HUES48 (cell line): ENCODE measurements around the gene IL6R.
A peak's percentile ranks its signal among the peaks of the same experiment; 100 is the strongest.

Source experiments
- H3K27ac ChIP-seq: one replicate; pipeline ENCODE4 v1.7.0; 2013; ENCODE audit warnings: low read depth, low read length, inconsistent platforms
- H3K27me3 ChIP-seq: 2 replicates; pipeline ENCODE4 v1.6.1; 2013; ENCODE audit warnings: mild to moderate bottlenecking, low read length; ENCODE audit not compliant: control insufficient read depth, insufficient read depth
- H3K36me3 ChIP-seq: 2 replicates; pipeline ENCODE4 v1.6.1; 2013; ENCODE audit warnings: low read length; ENCODE audit not compliant: control insufficient read depth, insufficient read depth
- H3K4me1 ChIP-seq: 2 replicates; pipeline ENCODE4 v1.6.1; 2013; ENCODE audit warnings: mild to moderate bottlenecking, low read length; ENCODE audit not compliant: control insufficient read depth, insufficient read depth
- H3K4me3 ChIP-seq: 2 replicates; pipeline ENCODE4 v1.5.1; 2013; ENCODE audit warnings: mild to moderate bottlenecking, low read depth, low read length
- H3K9ac ChIP-seq: 2 replicates; pipeline ENCODE4 v1.6.1; 2013; ENCODE audit warnings: mild to moderate bottlenecking, low read depth, low read length, moderate library complexity
- H3K9me3 ChIP-seq: 2 replicates; pipeline ENCODE4 v1.6.1; 2013; ENCODE audit warnings: low read length; ENCODE audit not compliant: control insufficient read depth, insufficient read depth

The IL6R gene

DNA sequence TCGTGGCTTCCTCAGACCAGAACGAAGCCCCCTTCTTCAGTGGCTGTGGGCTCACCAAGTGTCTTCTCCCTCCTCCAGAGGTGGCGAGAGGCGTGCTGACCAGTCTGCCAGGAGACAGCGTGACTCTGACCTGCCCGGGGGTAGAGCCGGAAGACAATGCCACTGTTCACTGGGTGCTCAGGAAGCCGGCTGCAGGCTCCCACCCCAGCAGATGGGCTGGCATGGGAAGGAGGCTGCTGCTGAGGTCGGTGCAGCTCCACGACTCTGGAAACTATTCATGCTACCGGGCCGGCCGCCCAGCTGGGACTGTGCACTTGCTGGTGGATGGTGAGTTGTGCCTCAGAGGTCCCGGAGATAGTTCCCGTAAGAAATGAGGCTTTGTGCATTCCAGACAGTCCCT is 24.0 kb downstream of the IL6R start:
- Histone ChIP-seq H3K27me3 (no peaks in the 10 kb centered on the region), H3K4me1 (peaks cover 25% of the 10 kb centered on the region), H3K27ac (no peak overlapping the region), H3K9me3 (no peaks in the 10 kb centered on the region), H3K4me3 (no peak overlapping the region), H3K9ac (no peak overlapping the region), H3K36me3 (no peaks in the 10 kb centered on the region)

DNA sequence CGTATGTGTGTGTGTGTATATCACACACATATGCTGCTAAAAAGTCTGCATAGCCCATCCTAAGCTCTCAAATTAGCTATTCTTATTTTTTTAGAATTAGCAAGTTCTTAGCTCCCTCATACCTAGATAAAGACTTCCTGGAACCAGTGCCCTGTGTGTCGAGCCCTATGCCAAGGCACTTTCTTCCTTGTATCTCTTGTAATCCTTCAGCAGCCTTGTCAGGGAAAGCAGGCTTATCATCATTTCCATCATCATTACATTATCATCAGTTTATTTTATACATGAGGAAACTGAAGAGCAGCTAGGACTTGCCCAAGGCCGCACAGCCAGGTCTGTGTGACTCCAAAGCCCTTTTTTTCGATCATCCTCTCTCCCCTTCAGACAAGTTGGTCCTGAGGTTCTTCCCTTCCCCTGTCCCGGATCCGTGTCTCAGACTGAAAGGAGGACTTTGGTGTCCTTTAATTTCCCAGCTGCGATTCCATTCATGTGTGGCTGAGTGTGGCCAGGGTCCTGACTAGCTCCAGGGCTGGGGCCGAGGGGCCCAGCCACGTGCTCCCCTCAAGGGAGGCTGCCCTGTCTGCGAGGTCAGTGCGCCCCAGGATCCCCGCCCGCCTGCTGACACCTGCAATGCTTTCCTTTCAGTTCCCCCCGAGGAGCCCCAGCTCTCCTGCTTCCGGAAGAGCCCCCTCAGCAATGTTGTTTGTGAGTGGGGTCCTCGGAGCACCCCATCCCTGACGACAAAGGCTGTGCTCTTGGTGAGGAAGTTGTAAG is 24.9 kb downstream of the IL6R start:
- H3K4me1 ChIP-seq, result peaks cover 25% of the 10 kb centered on the region
- no peak overlapping the region for H3K9ac ChIP-seq
- H3K9me3 ChIP-seq, result no peaks in the 10 kb centered on the region
- no peaks in the 10 kb centered on the region for H3K27me3 ChIP-seq
- H3K27ac ChIP-seq, result peak overlapping the region; percentile 40
- H3K36me3 ChIP-seq, result no peaks in the 10 kb centered on the region
- H3K4me3 ChIP-seq, result no peak overlapping the region

DNA sequence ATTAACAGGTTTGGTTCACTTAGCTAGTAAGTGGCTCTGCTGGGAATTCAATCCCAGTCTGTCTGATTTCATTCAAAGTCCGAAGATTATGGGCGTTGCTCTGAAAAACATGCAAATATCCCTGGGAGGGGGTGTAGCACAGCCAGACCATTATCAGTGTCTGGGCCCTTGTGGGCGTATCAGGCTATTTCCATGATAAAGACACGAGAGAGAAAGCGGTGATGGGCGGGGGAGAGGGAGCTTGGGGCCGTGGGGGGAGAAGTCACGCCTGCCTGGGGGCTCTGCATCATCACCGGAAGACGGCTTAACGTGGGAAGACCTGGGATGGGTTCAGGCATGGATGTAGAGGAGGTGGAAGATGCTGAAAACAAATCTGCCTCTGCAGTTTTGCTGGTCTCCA is 25.8 kb downstream of the IL6R start:
- Histone ChIP-seq H3K27me3 (no peaks in the 10 kb centered on the region), H3K36me3 (no peaks in the 10 kb centered on the region), H3K9me3 (no peaks in the 10 kb centered on the region), H3K27ac (peak overlapping the region; percentile 40), H3K4me1 (peaks cover 25% of the 10 kb centered on the region), H3K4me3 (no peak overlapping the region), H3K9ac (no peak overlapping the region)

DNA sequence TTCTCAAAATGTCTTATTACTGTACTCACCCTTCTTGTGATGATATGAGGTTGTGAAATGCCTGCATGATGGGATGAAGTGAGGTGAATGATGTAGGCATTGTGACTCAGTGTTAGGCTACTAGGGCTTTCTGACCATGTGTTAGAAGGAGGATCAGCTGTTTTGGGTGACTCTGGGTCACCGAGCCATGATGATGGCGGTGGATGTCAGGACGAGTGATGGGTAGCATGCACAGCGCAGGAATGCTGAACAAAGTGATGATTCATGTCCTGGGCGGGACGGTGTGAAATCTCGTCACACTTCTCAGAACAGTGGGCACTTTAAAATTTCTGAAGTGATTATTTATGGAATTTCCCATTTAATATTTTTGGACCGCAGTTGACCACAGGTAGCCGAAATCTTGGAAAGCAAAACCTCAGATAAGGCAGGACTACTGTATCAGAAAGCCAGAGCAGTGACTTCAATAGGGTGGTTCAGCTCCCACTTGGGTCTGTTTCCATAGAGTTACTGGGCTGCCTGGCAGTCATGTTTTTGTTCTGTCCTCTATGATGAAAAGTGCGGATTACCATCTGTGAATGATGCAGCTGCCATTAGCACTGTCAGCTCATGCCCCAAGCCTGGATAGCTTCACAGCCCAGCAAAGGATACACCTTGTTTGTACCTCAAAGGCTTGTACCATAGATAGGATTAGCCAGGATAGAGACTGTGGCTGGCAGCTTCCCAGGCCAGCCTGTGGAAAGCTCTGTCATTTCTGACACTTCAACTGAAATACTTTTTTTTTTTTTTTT is 26.6 kb downstream of the IL6R start:
- no peaks in the 10 kb centered on the region for H3K9me3 ChIP-seq
- no peak overlapping the region for H3K9ac ChIP-seq
- H3K27me3 ChIP-seq, result no peaks in the 10 kb centered on the region
- no peak overlapping the region for H3K4me3 ChIP-seq
- H3K4me1 ChIP-seq, result peaks cover 25% of the 10 kb centered on the region
- H3K27ac ChIP-seq, result no peak overlapping the region
- no peaks in the 10 kb centered on the region for H3K36me3 ChIP-seq

DNA sequence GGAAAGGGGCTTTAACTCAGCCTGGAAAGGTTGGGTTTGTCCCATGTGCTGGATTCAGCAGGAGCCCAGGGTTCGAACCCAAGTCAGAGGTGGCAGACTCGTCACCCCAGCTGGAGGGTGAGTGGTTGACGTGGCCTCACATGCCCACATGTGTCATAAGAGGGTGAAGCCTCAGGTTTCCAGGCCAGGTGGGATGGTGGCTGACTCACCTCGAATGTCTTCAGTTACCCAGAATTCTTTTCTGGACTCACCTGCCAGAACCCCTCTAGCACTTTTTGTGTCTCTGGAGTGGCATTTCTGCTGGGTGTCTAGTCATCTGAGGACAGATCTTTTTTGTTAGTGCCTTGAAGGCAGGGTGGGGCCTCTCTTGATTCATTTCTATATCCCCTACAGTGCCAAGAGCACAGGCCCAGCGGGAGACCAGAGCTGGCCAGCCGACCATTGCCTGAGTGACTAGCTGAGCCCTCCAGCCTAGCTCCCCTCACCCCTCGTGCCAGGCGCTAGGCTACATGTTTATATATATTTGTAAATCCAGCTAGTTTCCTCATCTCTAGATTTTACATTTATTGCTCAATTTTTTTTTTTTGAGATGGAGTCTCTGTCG is 28.1 kb downstream of the IL6R start:
- H3K9ac ChIP-seq, result no peak overlapping the region

DNA sequence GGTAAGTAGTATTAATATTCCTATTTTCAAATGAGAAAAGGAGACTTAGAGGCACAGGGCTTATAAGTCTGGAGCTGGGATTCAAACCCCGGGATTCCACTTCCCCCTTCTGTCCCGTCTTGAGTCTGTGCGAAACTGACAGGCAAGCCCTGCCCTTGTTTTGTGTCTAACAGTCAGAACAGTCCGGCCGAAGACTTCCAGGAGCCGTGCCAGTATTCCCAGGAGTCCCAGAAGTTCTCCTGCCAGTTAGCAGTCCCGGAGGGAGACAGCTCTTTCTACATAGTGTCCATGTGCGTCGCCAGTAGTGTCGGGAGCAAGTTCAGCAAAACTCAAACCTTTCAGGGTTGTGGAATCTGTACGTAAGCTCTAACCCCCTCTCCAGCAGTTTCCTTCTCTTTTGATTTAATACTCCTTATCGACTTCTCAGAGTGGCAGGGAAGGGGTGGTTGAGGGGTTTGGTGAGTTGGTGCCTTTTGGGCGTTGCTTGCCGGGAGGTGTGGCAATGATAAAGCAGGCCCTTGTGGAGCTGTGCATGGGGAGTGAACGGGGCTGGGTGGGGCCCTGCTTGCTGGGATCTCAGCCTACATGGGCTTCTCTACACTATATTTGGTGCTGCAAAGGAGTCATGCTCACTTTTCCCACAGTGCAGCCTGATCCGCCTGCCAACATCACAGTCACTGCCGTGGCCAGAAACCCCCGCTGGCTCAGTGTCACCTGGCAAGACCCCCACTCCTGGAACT is 29.4 kb downstream of the IL6R start:
- Histone ChIP-seq H3K4me3 (no peak overlapping the region), H3K36me3 (no peaks in the 10 kb centered on the region), H3K9me3 (no peaks in the 10 kb centered on the region), H3K4me1 (peaks cover 25% of the 10 kb centered on the region), H3K27me3 (no peaks in the 10 kb centered on the region), H3K9ac (no peak overlapping the region), H3K27ac (no peak overlapping the region)

More for the DNA sequence above, 28.1 kb downstream of the IL6R start:
- no peak overlapping the region for H3K4me3 ChIP-seq
- no peaks in the 10 kb centered on the region for H3K27me3 ChIP-seq
- H3K36me3 ChIP-seq, result no peaks in the 10 kb centered on the region
- no peaks in the 10 kb centered on the region for H3K9me3 ChIP-seq
- H3K4me1 ChIP-seq, result peaks cover 25% of the 10 kb centered on the region
- peak overlapping the region; percentile 42 for H3K27ac ChIP-seq

DNA sequence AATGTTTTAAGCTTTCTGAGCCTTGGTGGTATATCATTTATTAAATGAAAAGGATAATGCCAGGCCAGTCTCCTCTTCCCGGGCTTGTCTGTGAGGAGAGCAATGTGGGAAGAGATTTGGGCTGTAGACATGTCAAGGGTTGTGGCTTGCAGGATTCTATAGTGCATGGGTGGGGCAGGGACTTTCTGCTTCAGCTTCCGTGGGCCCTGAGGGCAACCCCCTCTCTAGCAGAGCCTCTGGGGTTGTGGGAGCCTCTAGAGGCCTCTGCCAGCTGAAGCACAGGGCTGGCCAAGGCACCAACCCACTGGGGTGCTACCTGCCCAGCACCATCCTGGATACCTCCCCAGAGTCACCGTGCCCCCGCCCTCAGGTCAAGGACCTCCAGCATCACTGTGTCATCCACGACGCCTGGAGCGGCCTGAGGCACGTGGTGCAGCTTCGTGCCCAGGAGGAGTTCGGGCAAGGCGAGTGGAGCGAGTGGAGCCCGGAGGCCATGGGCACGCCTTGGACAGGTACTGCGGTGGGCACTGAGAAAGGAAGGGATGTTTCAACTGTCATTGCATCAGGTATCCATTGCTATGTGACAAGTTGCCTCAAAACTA is 30.6 kb downstream of the IL6R start:
- H3K4me1 ChIP-seq, result peaks cover 18% of the 10 kb centered on the region
- H3K9ac ChIP-seq, result no peak overlapping the region
- no peaks in the 10 kb centered on the region for H3K9me3 ChIP-seq
- H3K4me3 ChIP-seq, result no peak overlapping the region
- no peaks in the 10 kb centered on the region for H3K27me3 ChIP-seq
- H3K36me3 ChIP-seq, result no peaks in the 10 kb centered on the region
- no peak overlapping the region for H3K27ac ChIP-seq

DNA sequence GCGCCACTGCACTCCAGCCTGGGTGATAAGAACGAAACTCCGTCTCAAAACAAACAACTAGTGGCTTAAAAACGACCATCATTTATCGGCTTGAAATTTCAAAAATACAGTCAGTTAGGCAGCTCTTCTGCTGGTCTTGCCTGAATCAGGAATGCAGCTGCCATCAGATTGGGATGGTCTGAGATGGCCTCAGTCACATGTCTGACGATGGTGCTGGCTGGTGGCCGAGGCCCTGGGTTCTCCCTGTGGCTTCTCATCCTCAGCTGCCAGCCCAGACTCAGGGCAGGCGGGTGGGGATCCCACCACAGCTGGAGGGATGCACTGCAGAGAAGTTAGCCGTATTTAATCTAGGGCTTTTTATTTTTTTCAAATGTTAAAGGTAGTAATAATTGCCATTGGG is 31.3 kb downstream of the IL6R start:
- Histone ChIP-seq H3K27me3 (no peaks in the 10 kb centered on the region), H3K36me3 (no peaks in the 10 kb centered on the region), H3K27ac (no peak overlapping the region), H3K9ac (no peak overlapping the region), H3K4me3 (no peak overlapping the region), H3K4me1 (peaks cover 12% of the 10 kb centered on the region), H3K9me3 (no peaks in the 10 kb centered on the region)

DNA sequence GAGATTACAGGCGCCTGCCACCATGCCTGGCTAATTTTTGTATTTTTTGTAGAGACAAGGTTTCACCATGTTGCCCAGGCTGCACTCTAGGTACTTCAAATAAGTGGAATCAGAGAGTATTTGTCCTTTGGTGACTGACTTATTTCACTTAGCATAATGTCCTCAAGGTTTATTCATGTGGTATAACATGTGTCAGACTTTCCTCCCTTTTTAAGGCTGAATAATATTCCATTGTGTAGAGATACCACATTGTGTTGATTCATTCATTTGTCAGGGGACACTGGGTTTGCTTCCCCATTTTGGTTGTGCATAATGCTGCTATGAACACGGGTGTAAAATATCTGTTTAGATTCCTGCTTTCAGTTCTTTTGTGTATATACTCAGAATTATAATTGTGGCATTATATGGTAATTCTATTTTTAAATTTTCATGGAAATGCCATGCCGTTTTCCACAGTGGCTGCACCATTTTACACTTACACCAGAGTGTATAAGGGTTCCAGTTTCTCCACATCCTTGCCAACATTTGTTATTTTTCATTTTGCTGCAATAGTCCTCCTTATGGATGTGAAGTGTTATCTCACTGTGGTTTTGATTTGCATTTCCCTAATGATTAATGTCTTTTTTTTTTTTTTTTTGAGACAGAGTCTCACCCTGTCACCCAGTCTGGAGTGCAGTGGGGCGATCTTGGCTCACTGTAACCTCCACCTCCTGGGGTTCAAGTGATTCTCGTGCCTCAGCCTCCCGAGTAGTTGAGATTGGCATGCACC is 35.1 kb downstream of the IL6R start:
- Histone ChIP-seq H3K27ac (no peak overlapping the region), H3K4me3 (no peak overlapping the region), H3K36me3 (no peaks in the 10 kb centered on the region), H3K9ac (no peak overlapping the region), H3K9me3 (no peaks in the 10 kb centered on the region), H3K4me1 (no peaks in the 10 kb centered on the region), H3K27me3 (no peaks in the 10 kb centered on the region)
